NCI-H82 treated with DMSO at 0.1 percent for 48 hours (cell line): ENCODE results near the gene FGD4.
"Not testable (repeated sequence)": the region's sequence is repeated elsewhere in the genome, so short reads cannot be mapped to it uniquely, and the experiment has no call there.

Source experiments
- DNase-seq: peaks from one replicate; lab custom pipeline; 2025; ENCODE audit not compliant: unreplicated experiment; lab: John Stamatoyannopoulos, UW

The FGD4 gene

GRCh38 chr12:32489070-32489469, 89.7 kb downstream of the FGD4 start:
- no peak for DNase-seq

- no peak for DNase-seq
These were observed 91.4 kb downstream of the FGD4 start for GRCh38 chr12:32490801-32491200.

- no peak for DNase-seq
These were observed 93.9 kb downstream of the FGD4 start for GRCh38 chr12:32493282-32493681.

- DNase-seq: no peak
These were observed 95.3 kb downstream of the FGD4 start for GRCh38 chr12:32494656-32495055.

GRCh38 chr12:32496946-32497345, 97.6 kb downstream of the FGD4 start:
- no peak for DNase-seq

- DNase-seq: no peak
These were observed 98.5 kb downstream of the FGD4 start for GRCh38 chr12:32497864-32498263.

GRCh38 chr12:32499048-32499447, 99.7 kb downstream of the FGD4 start:
- peak; percentile 67 for DNase-seq

GRCh38 chr12:32501835-32502333, 102.5 kb downstream of the FGD4 start:
- DNase-seq: peak; percentile 99

GRCh38 chr12:32502693-32503502, 103.5 kb downstream of the FGD4 start:
- DNase-seq: peak; percentile 35

- DNase-seq: no peak
These were observed 104.4 kb downstream of the FGD4 start for GRCh38 chr12:32503730-32504129.

GRCh38 chr12:32504591-32504990, 105.2 kb downstream of the FGD4 start:
- no peak for DNase-seq

- DNase-seq: no peak
These were observed 105.9 kb downstream of the FGD4 start for GRCh38 chr12:32505067-32505945.

- not testable (repeated sequence) for DNase-seq
These were observed 108.0 kb downstream of the FGD4 start for GRCh38 chr12:32507096-32507941.

GRCh38 chr12:32507942-32508320, 108.6 kb downstream of the FGD4 start:
- DNase-seq: no peak

GRCh38 chr12:32508626-32509025, 109.3 kb downstream of the FGD4 start:
- no peak for DNase-seq

GRCh38 chr12:32509328-32510091, 110.2 kb downstream of the FGD4 start:
- DNase-seq: no peak

GRCh38 chr12:32511976-32512375, 112.6 kb downstream of the FGD4 start:
- DNase-seq: not testable (repeated sequence)

- no peak for DNase-seq
These were observed 113.0 kb downstream of the FGD4 start for GRCh38 chr12:32512379-32512778.

- DNase-seq: no peak
These were observed 113.6 kb downstream of the FGD4 start for GRCh38 chr12:32512910-32513309.
